HepG2 (cell line): ENCODE measurements around the gene CFAP210. TPM values are rescaled to one million over a fixed set of nuclear protein-coding genes. Genes with fewer than 3 reads are reported as not detected.

Source experiments
- AFF4 ChIP-seq: sonication (generic); formaldehyde crosslinking; IDR thresholded peaks from 2 replicates; pipeline ENCODE4 v1.4.0; 2020; ENCODE audit warnings: missing genetic modification reagents
- HOMEZ ChIP-seq: IDR thresholded peaks from 2 replicates; pipeline ENCODE4 v1.6.1; 2016; ENCODE audit warnings: low read depth
- IKZF5 ChIP-seq: IDR thresholded peaks from 2 replicates; pipeline ENCODE4 v1.6.1; 2018; ENCODE audit warnings: missing genetic modification reagents, mild to moderate bottlenecking, missing compliant biosample characterization
- ISL2 ChIP-seq: sonication (generic); formaldehyde crosslinking; IDR thresholded peaks from 2 replicates; pipeline ENCODE4 v1.5.0; 2020; ENCODE audit warnings: missing genetic modification reagents
- MEIS2 ChIP-seq: sonication (generic); formaldehyde crosslinking; IDR thresholded peaks from 2 replicates; pipeline ENCODE4 v1.9.0; 2021; ENCODE audit warnings: mild to moderate bottlenecking, missing genetic modification reagents
- PRMT3 ChIP-seq: sonication (generic); formaldehyde crosslinking; IDR thresholded peaks from 2 replicates; pipeline ENCODE4 v1.8.1; 2022; ENCODE audit warnings: low read depth, mild to moderate bottlenecking, moderate library complexity, missing genetic modification reagents, borderline replicate concordance
- RFXAP ChIP-seq: sonication (generic); formaldehyde crosslinking; IDR thresholded peaks from 2 replicates; pipeline ENCODE4 v1.4.0; 2020; ENCODE audit warnings: missing genetic modification reagents, borderline replicate concordance
- ZNF275 ChIP-seq: sonication (generic); formaldehyde crosslinking; IDR thresholded peaks from 2 replicates; pipeline ENCODE4 v1.8.0; 2022; ENCODE audit warnings: missing genetic modification reagents, mild to moderate bottlenecking, inconsistent platforms, borderline replicate concordance
- ZNF567 ChIP-seq: sonication (generic); formaldehyde crosslinking; IDR thresholded peaks from 2 replicates; pipeline ENCODE4 v1.8.1; 2023; ENCODE audit warnings: mild to moderate bottlenecking, missing genetic modification reagents, borderline replicate concordance
- polyA plus RNA-seq, 8 experiments: library from polyadenylated mRNA; depleted of rRNA in 3 of 8; stranded (reverse) in 7 of 8; unstranded in 1 of 8; fragments of >200 nt; fragmentation: Illumina TruSeq in 4 of 8; extraction: Trizol in 4 of 8; gene quantifications; 2 replicates each; pipeline versions ENCODE4 v1.2.1 to v1.2.3, GENCODE V29; 2011 to 2016; ENCODE audit warnings: low read depth in 4 of 8, missing spikeins in 1 of 8, mixed read lengths in 1 of 8; ENCODE audit not compliant: insufficient read depth in 1 of 8
- total RNA-seq, 5 experiments: library from RNA; depleted of rRNA; stranded (reverse); fragments of >200 nt; fragmentation: Illumina TruSeq; extraction: Trizol; gene quantifications; 2 replicates each; pipeline ENCODE4 v1.2.3, GENCODE V29; 2016; ENCODE audit warnings: low read depth in 1 of 5
- TF ChIP-seq, protein P1 (sequence below): sonication (generic); formaldehyde crosslinking; IDR thresholded peaks from 2 replicates; pipeline ENCODE4 v1.4.0; 2020; ENCODE audit warnings: mild to moderate bottlenecking, missing genetic modification reagents
- TF ChIP-seq, protein P2 (sequence below): sonication (generic); formaldehyde crosslinking; IDR thresholded peaks from 2 replicates; pipeline ENCODE4 v1.4.0; 2020; ENCODE audit warnings: missing genetic modification reagents, borderline replicate concordance

Gene CFAP210
- total and polyA plus RNA-seq, 2 of the 13 experiments (the other 11 are each of a cell fraction or from before 2014, with no cell fraction given) = 0.18 TPM; not detected in 1

- TF ChIP-seq AFF4 (CRISPR knock-in tag) = 0 out of 2 replicates have a peak, but pooled peaks have one; percentile 29
- no peak for TF ChIP-seq ZNF567
- 0 out of 2 replicates have a peak, but pooled peaks have one; percentile 41 for TF ChIP-seq IKZF5
- TF ChIP-seq, protein P1, sequence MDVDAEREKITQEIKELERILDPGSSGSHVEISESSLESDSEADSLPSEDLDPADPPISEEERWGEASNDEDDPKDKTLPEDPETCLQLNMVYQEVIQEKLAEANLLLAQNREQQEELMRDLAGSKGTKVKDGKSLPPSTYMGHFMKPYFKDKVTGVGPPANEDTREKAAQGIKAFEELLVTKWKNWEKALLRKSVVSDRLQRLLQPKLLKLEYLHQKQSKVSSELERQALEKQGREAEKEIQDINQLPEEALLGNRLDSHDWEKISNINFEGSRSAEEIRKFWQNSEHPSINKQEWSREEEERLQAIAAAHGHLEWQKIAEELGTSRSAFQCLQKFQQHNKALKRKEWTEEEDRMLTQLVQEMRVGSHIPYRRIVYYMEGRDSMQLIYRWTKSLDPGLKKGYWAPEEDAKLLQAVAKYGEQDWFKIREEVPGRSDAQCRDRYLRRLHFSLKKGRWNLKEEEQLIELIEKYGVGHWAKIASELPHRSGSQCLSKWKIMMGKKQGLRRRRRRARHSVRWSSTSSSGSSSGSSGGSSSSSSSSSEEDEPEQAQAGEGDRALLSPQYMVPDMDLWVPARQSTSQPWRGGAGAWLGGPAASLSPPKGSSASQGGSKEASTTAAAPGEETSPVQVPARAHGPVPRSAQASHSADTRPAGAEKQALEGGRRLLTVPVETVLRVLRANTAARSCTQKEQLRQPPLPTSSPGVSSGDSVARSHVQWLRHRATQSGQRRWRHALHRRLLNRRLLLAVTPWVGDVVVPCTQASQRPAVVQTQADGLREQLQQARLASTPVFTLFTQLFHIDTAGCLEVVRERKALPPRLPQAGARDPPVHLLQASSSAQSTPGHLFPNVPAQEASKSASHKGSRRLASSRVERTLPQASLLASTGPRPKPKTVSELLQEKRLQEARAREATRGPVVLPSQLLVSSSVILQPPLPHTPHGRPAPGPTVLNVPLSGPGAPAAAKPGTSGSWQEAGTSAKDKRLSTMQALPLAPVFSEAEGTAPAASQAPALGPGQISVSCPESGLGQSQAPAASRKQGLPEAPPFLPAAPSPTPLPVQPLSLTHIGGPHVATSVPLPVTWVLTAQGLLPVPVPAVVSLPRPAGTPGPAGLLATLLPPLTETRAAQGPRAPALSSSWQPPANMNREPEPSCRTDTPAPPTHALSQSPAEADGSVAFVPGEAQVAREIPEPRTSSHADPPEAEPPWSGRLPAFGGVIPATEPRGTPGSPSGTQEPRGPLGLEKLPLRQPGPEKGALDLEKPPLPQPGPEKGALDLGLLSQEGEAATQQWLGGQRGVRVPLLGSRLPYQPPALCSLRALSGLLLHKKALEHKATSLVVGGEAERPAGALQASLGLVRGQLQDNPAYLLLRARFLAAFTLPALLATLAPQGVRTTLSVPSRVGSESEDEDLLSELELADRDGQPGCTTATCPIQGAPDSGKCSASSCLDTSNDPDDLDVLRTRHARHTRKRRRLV (CRISPR knock-in tag) = peak; percentile 35; the same call in 1 of the 2 replicates
- TF ChIP-seq PRMT3 (CRISPR knock-in tag) = no peak
- no peak for TF ChIP-seq RFXAP (CRISPR knock-in tag)
- peak; percentile 88 for TF ChIP-seq ISL2 (CRISPR knock-in tag)
- TF ChIP-seq MEIS2 = peak; percentile 76; the same call in 1 of the 2 replicates
- TF ChIP-seq HOMEZ (CRISPR knock-in tag) = peak; percentile 95
- TF ChIP-seq, protein P2, sequence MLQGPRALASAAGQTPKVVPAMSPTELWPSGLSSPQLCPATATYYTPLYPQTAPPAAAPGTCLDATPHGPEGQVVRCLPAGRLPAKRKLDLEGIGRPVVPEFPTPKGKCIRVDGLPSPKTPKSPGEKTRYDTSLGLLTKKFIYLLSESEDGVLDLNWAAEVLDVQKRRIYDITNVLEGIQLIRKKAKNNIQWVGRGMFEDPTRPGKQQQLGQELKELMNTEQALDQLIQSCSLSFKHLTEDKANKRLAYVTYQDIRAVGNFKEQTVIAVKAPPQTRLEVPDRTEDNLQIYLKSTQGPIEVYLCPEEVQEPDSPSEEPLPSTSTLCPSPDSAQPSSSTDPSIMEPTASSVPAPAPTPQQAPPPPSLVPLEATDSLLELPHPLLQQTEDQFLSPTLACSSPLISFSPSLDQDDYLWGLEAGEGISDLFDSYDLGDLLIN (CRISPR knock-in tag) = no peak
- no peak for TF ChIP-seq ZNF275 (CRISPR knock-in tag)
Measured at GRCh38 chr2:169683425-169684134, 10.6 kb downstream of the CFAP210 start (continued).
